H9 (cell line): ENCODE results near the gene LMF1. TPM values are rescaled to one million over a fixed set of nuclear protein-coding genes. Genes with fewer than 3 reads are reported as not detected.

ENCODE experiments used
- DNase-seq: peaks from one replicate; pipeline ENCODE4 v3.0.0-alpha.2; 2017
- H2AFZ ChIP-seq: one replicate; pipeline ENCODE4 v1.6.1; 2013; ENCODE audit warnings: mild to moderate bottlenecking, low read length, control low read depth, moderate library complexity
- H2AK5ac ChIP-seq: 2 replicates; pipeline ENCODE4 v1.6.1; 2013; ENCODE audit warnings: low read length, control low read depth, mixed read lengths; ENCODE audit not compliant: insufficient read length
- H2BK120ac ChIP-seq: one replicate; pipeline ENCODE4 v1.6.1; 2013; ENCODE audit warnings: low read depth, mild to moderate bottlenecking, low read length, control low read depth, inconsistent platforms; ENCODE audit not compliant: poor library complexity, severe bottlenecking
- H2BK12ac ChIP-seq: 2 replicates; pipeline ENCODE4 v1.6.1; 2013; ENCODE audit warnings: low read length, control low read depth, mixed read lengths, low read depth; ENCODE audit not compliant: insufficient read length
- H2BK15ac ChIP-seq: 2 replicates; pipeline ENCODE4 v1.6.1; 2013; ENCODE audit warnings: low read depth, low read length, control low read depth
- H2BK20ac ChIP-seq: one replicate; pipeline ENCODE4 v1.6.1; 2013; ENCODE audit warnings: low read depth, mild to moderate bottlenecking, low read length, control low read depth, inconsistent platforms; ENCODE audit not compliant: poor library complexity, severe bottlenecking
- H2BK5ac ChIP-seq: 2 replicates; pipeline ENCODE4 v1.6.1; 2013; ENCODE audit warnings: low read length, control low read depth, mixed read lengths; ENCODE audit not compliant: insufficient read length
- H3K14ac ChIP-seq: 2 replicates; pipeline ENCODE4 v1.6.1; 2013; ENCODE audit warnings: low read length, control low read depth; ENCODE audit not compliant: insufficient read depth
- H3K18ac ChIP-seq: 2 replicates; pipeline ENCODE4 v1.6.1; 2013; ENCODE audit warnings: low read depth, mild to moderate bottlenecking, mixed read lengths, low read length, control low read depth; ENCODE audit not compliant: insufficient read length
- H3K23ac ChIP-seq: 2 replicates; pipeline ENCODE4 v1.6.1; 2013; ENCODE audit warnings: low read length, control low read depth, mixed read lengths, low read depth; ENCODE audit not compliant: insufficient read length
- H3K23me2 ChIP-seq: 2 replicates; pipeline ENCODE4 v1.6.1; 2013; ENCODE audit warnings: low read depth, mild to moderate bottlenecking, mixed read lengths, low read length, control low read depth; ENCODE audit not compliant: insufficient read length, poor library complexity, severe bottlenecking
- H3K27ac ChIP-seq: 2 replicates; pipeline ENCODE4 v1.5.1; 2013; ENCODE audit warnings: low read length, control low read depth, mixed read lengths, low read depth; ENCODE audit not compliant: insufficient read length
- H3K27me3 ChIP-seq: 2 replicates; pipeline ENCODE4 v1.6.1; 2013; ENCODE audit warnings: low read length, control low read depth, inconsistent platforms; ENCODE audit not compliant: insufficient read depth
- H3K4ac ChIP-seq: 2 replicates; pipeline ENCODE4 v1.6.1; 2013; ENCODE audit warnings: low read depth, mild to moderate bottlenecking, control low read depth, inconsistent platforms, low read length, moderate library complexity
- H3K4me1 ChIP-seq: 2 replicates; pipeline ENCODE4 v1.6.1; 2013; ENCODE audit warnings: low read length, control low read depth, inconsistent platforms; ENCODE audit not compliant: insufficient read depth
- H3K4me2 ChIP-seq: 2 replicates; pipeline ENCODE4 v1.6.1; 2013; ENCODE audit warnings: low read length, control low read depth, mixed read lengths; ENCODE audit not compliant: insufficient read length, insufficient read depth
- H3K56ac ChIP-seq: 2 replicates; pipeline ENCODE4 v1.6.1; 2013; ENCODE audit warnings: low read depth, mild to moderate bottlenecking, mixed read lengths, low read length, control low read depth; ENCODE audit not compliant: insufficient read length
- H3K79me1 ChIP-seq: 2 replicates; pipeline ENCODE4 v1.6.1; 2013; ENCODE audit warnings: low read depth, mild to moderate bottlenecking, moderate library complexity, low read length, control low read depth, inconsistent platforms; ENCODE audit not compliant: insufficient read depth, poor library complexity, severe bottlenecking
- H3K79me2 ChIP-seq: 2 replicates; pipeline ENCODE4 v1.6.1; 2013; ENCODE audit warnings: low read length, control low read depth, inconsistent platforms; ENCODE audit not compliant: insufficient read depth
- H3K9ac ChIP-seq: 2 replicates; pipeline ENCODE4 v1.6.1; 2013; ENCODE audit warnings: low read length, control low read depth, mixed read lengths; ENCODE audit not compliant: insufficient read length; ENCODE audit errors: extremely low read depth
- H3K9me3 ChIP-seq: one replicate; pipeline ENCODE4 v1.6.1; 2013; ENCODE audit warnings: low read depth, low read length, inconsistent platforms; ENCODE audit not compliant: control insufficient read depth
- H3T11ph ChIP-seq: one replicate; pipeline ENCODE4 v1.6.1; 2013; ENCODE audit warnings: mild to moderate bottlenecking, low read length, control low read depth, inconsistent platforms
- H4K20me1 ChIP-seq: one replicate; pipeline ENCODE4 v1.6.1; 2013; ENCODE audit not compliant: control insufficient read depth, insufficient read length, insufficient read depth
- H4K5ac ChIP-seq: 2 replicates; pipeline ENCODE4 v1.6.1; 2013; ENCODE audit warnings: low read depth, mild to moderate bottlenecking, mixed read lengths, low read length, control low read depth; ENCODE audit not compliant: insufficient read length
- H4K8ac ChIP-seq: replicated peaks from 2 replicates; pipeline ENCODE4 v1.6.1; 2013; ENCODE audit warnings: low read length, control low read depth, mixed read lengths, low read depth; ENCODE audit not compliant: insufficient read length
- H4K91ac ChIP-seq: 2 replicates; pipeline ENCODE4 v1.6.1; 2013; ENCODE audit warnings: low read depth, mild to moderate bottlenecking, moderate library complexity, mixed read lengths, low read length, control low read depth; ENCODE audit not compliant: insufficient read length
- H3K27ac Mint-ChIP-seq, 3 experiments: 2 replicates in 2 of 3; 3 replicates in 1 of 3; pipeline ENCODE4 v1.8.0; 2020 to 2021; ENCODE audit warnings: mixed read lengths in 3 of 3, mild to moderate bottlenecking in 1 of 3, moderate library complexity in 1 of 3
- H3K27me3 Mint-ChIP-seq: 2 replicates; pipeline ENCODE4 v1.8.0; 2021; ENCODE audit warnings: low read depth, mild to moderate bottlenecking, moderate library complexity, mixed read lengths
- H3K36me3 Mint-ChIP-seq, 3 experiments: 2 replicates in 2 of 3; 3 replicates in 1 of 3; pipeline ENCODE4 v1.8.0; 2020 to 2021; ENCODE audit warnings: low read depth in 3 of 3, mixed read lengths in 3 of 3; ENCODE audit not compliant: insufficient read depth in 1 of 3
- H3K4me1 Mint-ChIP-seq, 2 experiments: 2 replicates each; pipeline ENCODE4 v1.8.0; 2020; ENCODE audit warnings: mixed read lengths in 2 of 2
- H3K4me3 Mint-ChIP-seq, 2 experiments: 2 replicates in 1 of 2; 3 replicates in 1 of 2; pipeline ENCODE4 v1.8.0; 2020 to 2021; ENCODE audit warnings: mild to moderate bottlenecking in 2 of 2, mixed read lengths in 2 of 2, moderate library complexity in 1 of 2
- H3K9me3 Mint-ChIP-seq, 2 experiments: 2 replicates in 1 of 2; 3 replicates in 1 of 2; pipeline ENCODE4 v1.8.0; 2020; ENCODE audit warnings: mild to moderate bottlenecking in 2 of 2, mixed read lengths in 2 of 2, moderate library complexity in 1 of 2
- CTCF ChIP-seq: fragments of 200-600 bp; sonication (generic); conservative IDR thresholded peaks from 3 replicates; pipeline ENCODE4 v1.8.0; 2021; ENCODE audit warnings: antibody characterized with exemption, mild to moderate bottlenecking
- WGBS: extraction: QIAGEN DNeasy Blood & Tissue Kit; methylation state at CpG from one replicate; pipeline ENCODE4 v1.1.7; 2013; ENCODE audit warnings: missing lambda C conversion rate, low lambda C conversion rate, mixed read lengths; ENCODE audit not compliant: insufficient read length; ENCODE audit errors: extremely low coverage; 5-methylcytosine and 5-hydroxymethylcytosine counted together
- total RNA-seq: library from RNA; stranded (reverse); gene quantifications from 2 replicates; pipeline ENCODE4 v1.2.1, GENCODE V29; 2021

The LMF1 gene
- total RNA-seq, 1 experiment from 2014 or later = 7.1 TPM

- H4K8ac ChIP-seq = no peak overlapping the region
- H3K79me1 ChIP-seq = no peaks in the 10 kb centered on the region
- H3K14ac ChIP-seq = no peak overlapping the region; the same call in 1 of the 2 replicates
- H2BK5ac ChIP-seq = no peak overlapping the region
- no peak overlapping the region for H3K4ac ChIP-seq
- H2BK120ac ChIP-seq = no peak overlapping the region
- Mint-ChIP-seq H3K9me3 (no peaks in the 10 kb centered on the region; a peak in 1 of 5 replicates), H3K27ac (peak overlapping the region in 2 of 3 experiments; percentile 28 to 40; a peak in 1 of 7 replicates), H3K4me1 (peaks cover 0 to 3% of the 10 kb centered on the region in 2 experiments; a peak in 1 of 4 replicates), H3K36me3 (no peaks in the 10 kb centered on the region), H3K4me3 (no peak overlapping the region), H3K27me3 (peaks cover 4% of the 10 kb centered on the region; the same call in 1 of the 2 replicates)
- no peaks in the 10 kb centered on the region for H3K23me2 ChIP-seq
- no peak overlapping the region for H2AK5ac ChIP-seq
- no peak overlapping the region for H3K9ac ChIP-seq
- no peak overlapping the region for H2BK20ac ChIP-seq
- H3K56ac ChIP-seq = no peak overlapping the region
- TF ChIP-seq CTCF = no peak
- no peak overlapping the region for H3K27ac ChIP-seq
- H3K9me3 ChIP-seq = no peaks in the 10 kb centered on the region
- H4K5ac ChIP-seq = no peak overlapping the region
- H2AFZ ChIP-seq = no peak overlapping the region
- H3K4me1 ChIP-seq = no peaks in the 10 kb centered on the region
- H3K27me3 ChIP-seq = no peaks in the 10 kb centered on the region
- H3K18ac ChIP-seq = no peak overlapping the region
- no peaks in the 10 kb centered on the region for H3K79me2 ChIP-seq
- no CpG with 5 or more reads among the region's 14 CpGs for WGBS
- no peak overlapping the region for H3T11ph ChIP-seq
- no peak for DNase-seq
- no peak overlapping the region for H2BK12ac ChIP-seq
- no peak overlapping the region for H2BK15ac ChIP-seq
- H3K23ac ChIP-seq = no peak overlapping the region
- no peak overlapping the region for H3K4me2 ChIP-seq
- H4K91ac ChIP-seq = no peak overlapping the region
- H4K20me1 ChIP-seq = no peaks in the 10 kb centered on the region
Measured at GRCh38 chr16:1008085-1008484, 37.3 kb upstream of the LMF1 start.
